A549 (cell line): ENCODE measurements around the gene RARG. TPM values are rescaled to one million over a fixed set of nuclear protein-coding genes. Genes with fewer than 3 reads are reported as not detected.

Source experiments
- ATAC-seq, 2 experiments: fragments of 200-7000 bp in 1 of 2; fragments of >200 bp in 1 of 2; cut with Nextera tagmentation in 1 of 2; cut with Tn5 transposase in 1 of 2; 3 replicates each; pipeline versions ENCODE4 v1.8.0 to v1.9.1; 2018 to 2020; ENCODE audit warnings: mild to moderate bottlenecking in 1 of 2, moderate library complexity in 1 of 2
- CTCF ChIA-PET: fragments of 300-600 bp; sonication (Branson Sonifier 250); formaldehyde crosslinking; extraction: SDS; loops from one replicate; lab custom pipeline; 2021; ENCODE audit warnings: antibody characterized with exemption, inconsistent platforms; lab: Yijun Ruan, JAX
- POLR2A ChIA-PET: fragments of 350-600 bp; formaldehyde crosslinking; extraction: SDS; loops from one replicate; lab custom pipeline; 2021; ENCODE audit warnings: antibody characterized with exemption, inconsistent platforms; lab: Yijun Ruan, JAX
- DNase-seq, 2 experiments: peaks; one replicate each; pipeline versions ENCODE4 v3.0.0 to v3.0.0-alpha.2; 2011 to 2016; ENCODE audit warnings: low read depth in 1 of 2, low spot score in 1 of 2
- FAIRE-seq: peaks from 2 replicates; lab custom pipeline; 2011; peaks lifted over from hg19 to GRCh38; lab: Jason Lieb, UNC
- H3K27ac ChIP-seq, 2 experiments: fragments of >200 bp; sonication (Bioruptor Twin); formaldehyde crosslinking; 3 replicates each; pipeline ENCODE4 v1.5.1; 2016 to 2017
- H3K4me1 ChIP-seq: fragments of >200 bp; sonication (Bioruptor Twin); formaldehyde crosslinking; 3 replicates; pipeline ENCODE4 v1.6.1; 2016
- H3K4me2 ChIP-seq: fragments of >200 bp; sonication (Bioruptor Twin); formaldehyde crosslinking; 3 replicates; pipeline ENCODE4 v1.6.1; 2016
- H3K4me3 ChIP-seq: fragments of >200 bp; sonication (Bioruptor Twin); formaldehyde crosslinking; 3 replicates; pipeline ENCODE4 v1.5.1; 2016
- H3K9me3 ChIP-seq: fragments of >200 bp; sonication (Bioruptor Twin); formaldehyde crosslinking; 3 replicates; pipeline ENCODE4 v1.6.1; 2016
- BHLHE40 ChIP-seq: IDR thresholded peaks from 2 replicates; pipeline ENCODE4 v1.6.1; 2012; ENCODE audit warnings: low read depth, low read length, inconsistent platforms
- CBX8 ChIP-seq: fragments of 200-600 bp; sonication (generic); IDR thresholded peaks from 2 replicates; pipeline ENCODE4 v1.6.1; 2016
- CHD2 ChIP-seq: fragments of 150-350 bp; IDR thresholded peaks from 2 replicates; pipeline ENCODE4 v1.6.1; 2014; ENCODE audit warnings: low read length; ENCODE audit not compliant: partially characterized antibody
- CHD4 ChIP-seq: fragments of 200-600 bp; sonication (generic); IDR thresholded peaks from 2 replicates; pipeline ENCODE4 v1.6.1; 2016; ENCODE audit warnings: antibody characterized with exemption, mild to moderate bottlenecking, borderline replicate concordance
- EHF ChIP-seq: fragments of 250-450 bp; sonication (Bioruptor Pico); IDR thresholded peaks from 2 replicates; pipeline ENCODE4 v1.5.0; 2020; ENCODE audit warnings: mild to moderate bottlenecking
- EHMT2 ChIP-seq: fragments of 200-600 bp; sonication (generic); IDR thresholded peaks from 2 replicates; pipeline ENCODE4 v1.6.1; 2016; ENCODE audit warnings: antibody characterized with exemption, low read depth, mild to moderate bottlenecking, moderate library complexity
- ELK1 ChIP-seq: fragments of 150-350 bp; IDR thresholded peaks from 2 replicates; pipeline ENCODE4 v1.6.1; 2014; ENCODE audit warnings: low read depth, mild to moderate bottlenecking, low read length
- EP300 ChIP-seq, 2 experiments: fragments of >200 bp; sonication (Bioruptor Twin); formaldehyde crosslinking; IDR thresholded peaks; 2 replicates in 1 of 2; 3 replicates in 1 of 2; pipeline ENCODE4 v1.6.1; 2016 to 2017
- ESRRA ChIP-seq: fragments of 150-350 bp; IDR thresholded peaks from 2 replicates; pipeline ENCODE4 v1.6.1; 2014; ENCODE audit warnings: mild to moderate bottlenecking, low read length, borderline replicate concordance
- FOSB ChIP-seq: fragments of 250-450 bp; sonication (Bioruptor Pico); IDR thresholded peaks from 2 replicates; pipeline ENCODE4 v1.5.0; 2020; ENCODE audit warnings: mild to moderate bottlenecking, moderate library complexity
- FOSL2 ChIP-seq, 2 experiments: fragments of 450-650 bp in 1 of 2; fragments of >200 bp in 1 of 2; sonication (Bioruptor Twin) in 1 of 2; formaldehyde crosslinking; IDR thresholded peaks; 2 replicates each; pipeline versions ENCODE4 v1.5.0 to v1.6.1; 2016 to 2020; ENCODE audit warnings: mild to moderate bottlenecking in 1 of 2, moderate library complexity in 1 of 2
- FOXS1 ChIP-seq: fragments of 250-450 bp; sonication (Bioruptor Pico); IDR thresholded peaks from 2 replicates; pipeline ENCODE4 v1.5.0; 2020; ENCODE audit warnings: mild to moderate bottlenecking, moderate library complexity
- GATA3 ChIP-seq: IDR thresholded peaks from 2 replicates; pipeline ENCODE4 v1.6.1; 2012; ENCODE audit warnings: borderline replicate concordance
- HMGXB4 ChIP-seq: fragments of 250-450 bp; sonication (Bioruptor Pico); IDR thresholded peaks from 2 replicates; pipeline ENCODE4 v1.5.0; 2021; ENCODE audit warnings: mild to moderate bottlenecking, moderate library complexity, borderline replicate concordance
- HOXA7 ChIP-seq: fragments of 250-450 bp; sonication (Bioruptor Pico); IDR thresholded peaks from 2 replicates; pipeline ENCODE4 v1.5.0; 2020; ENCODE audit warnings: mild to moderate bottlenecking, moderate library complexity
- KDM1A ChIP-seq: fragments of 200-600 bp; sonication (generic); IDR thresholded peaks from 2 replicates; pipeline ENCODE4 v1.6.1; 2016; ENCODE audit warnings: low read depth, mild to moderate bottlenecking
- MAFK ChIP-seq: fragments of 450-650 bp; IDR thresholded peaks from 2 replicates; pipeline ENCODE4 v1.6.1; 2014; ENCODE audit not compliant: partially characterized antibody
- MAX ChIP-seq: IDR thresholded peaks from 2 replicates; pipeline ENCODE4 v1.6.1; 2012
- MAZ ChIP-seq: fragments of 150-350 bp; IDR thresholded peaks from 2 replicates; pipeline ENCODE4 v1.6.1; 2014; ENCODE audit warnings: antibody characterized with exemption, low read depth, low read length, borderline replicate concordance
- MYC ChIP-seq: IDR thresholded peaks from 2 replicates; pipeline ENCODE4 v1.6.1; 2012; ENCODE audit warnings: mild to moderate bottlenecking, inconsistent platforms, low read length, improper control_type of control experiment, borderline replicate concordance
- NPAS2 ChIP-seq: fragments of 250-450 bp; sonication (Bioruptor Pico); IDR thresholded peaks from 2 replicates; pipeline ENCODE4 v1.8.0; 2022; ENCODE audit warnings: mild to moderate bottlenecking, moderate library complexity, borderline replicate concordance
- NR3C1 ChIP-seq: fragments of >200 bp; sonication (Bioruptor Twin); formaldehyde crosslinking; IDR thresholded peaks from 3 replicates; pipeline ENCODE4 v1.6.1; 2017
- POLR2AphosphoS2 ChIP-seq: conservative IDR thresholded peaks from 2 replicates; pipeline ENCODE4 v1.6.1; 2012; ENCODE audit warnings: low read length, improper control_type of control experiment, inconsistent platforms
- RAD21 ChIP-seq, 2 experiments: fragments of >200 bp in 1 of 2; sonication (Bioruptor Twin) in 1 of 2; formaldehyde crosslinking in 1 of 2; IDR thresholded peaks in 1 of 2; conservative IDR thresholded peaks in 1 of 2; 2 replicates in 1 of 2; 3 replicates in 1 of 2; pipeline ENCODE4 v1.6.1; 2012 to 2018; ENCODE audit warnings: inconsistent platforms in 1 of 2
- RARB ChIP-seq: fragments of 250-450 bp; sonication (Bioruptor Pico); IDR thresholded peaks from 2 replicates; pipeline ENCODE4 v1.8.0; 2021; ENCODE audit warnings: mild to moderate bottlenecking, moderate library complexity
- RCOR1 ChIP-seq: fragments of 150-350 bp; IDR thresholded peaks from 2 replicates; pipeline ENCODE4 v1.6.1; 2014; ENCODE audit warnings: antibody characterized with exemption, low read length, low read depth
- RFX5 ChIP-seq: fragments of 450-650 bp; IDR thresholded peaks from 2 replicates; pipeline ENCODE4 v1.7.1; 2014; ENCODE audit warnings: antibody characterized with exemption, mild to moderate bottlenecking, moderate library complexity
- SREBF2 ChIP-seq: fragments of 450-650 bp; IDR thresholded peaks from 2 replicates; pipeline ENCODE4 v1.6.1; 2014; ENCODE audit warnings: mild to moderate bottlenecking, moderate library complexity
- TP53 ChIP-seq: fragments of 250-450 bp; sonication (Bioruptor Pico); IDR thresholded peaks from 2 replicates; pipeline ENCODE4 v1.5.0; 2021; ENCODE audit warnings: mild to moderate bottlenecking, moderate library complexity
- USF2 ChIP-seq: fragments of 450-650 bp; IDR thresholded peaks from 2 replicates; pipeline ENCODE4 v1.6.1; 2014; ENCODE audit warnings: antibody characterized with exemption
- ZFP36 ChIP-seq: fragments of 450-650 bp; IDR thresholded peaks from 2 replicates; pipeline ENCODE4 v1.6.1; 2014; ENCODE audit warnings: borderline replicate concordance; ENCODE audit not compliant: partially characterized antibody
- ZNF302 ChIP-seq: fragments of 250-450 bp; sonication (Bioruptor Pico); IDR thresholded peaks from 2 replicates; pipeline ENCODE4 v1.9.0; 2021; ENCODE audit warnings: inconsistent platforms, mild to moderate bottlenecking, moderate library complexity
- ZSCAN20 ChIP-seq: fragments of 250-450 bp; sonication (Bioruptor Pico); IDR thresholded peaks from 2 replicates; pipeline ENCODE4 v1.8.0; 2022; ENCODE audit warnings: mild to moderate bottlenecking, moderate library complexity
- WGBS: methylation state at CpG from one replicate; pipeline ENCODE4 v1.1.6; 2017; ENCODE audit errors: missing lambda C conversion rate; 5-methylcytosine and 5-hydroxymethylcytosine counted together
- polyA plus RNA-seq, 4 experiments: library from polyadenylated mRNA; depleted of rRNA in 3 of 4; stranded (reverse); fragments of >200 nt; fragmentation: RNase III in 1 of 4; extraction: RNeasy Plus Mini Kit Qiagen cat#74134 plus additional on column Dnase treatment in 1 of 4; gene quantifications; 2 replicates in 3 of 4; 3 replicates in 1 of 4; pipeline ENCODE4 v1.2.3, GENCODE V29; 2011 to 2017

RARG gene
- polyA plus RNA-seq, 2 of the 4 experiments (the other 2 are of a cell fraction) = 15.6 to 17.2 TPM

- no peak for ATAC-seq
- FAIRE-seq = no peak
- no peaks in the 10 kb centered on the region for H3K9me3 ChIP-seq
- ChIA-PET CTCF (interaction anchor here (0.9 to 36.2 kb wide), 7 partner anchors 10 to 154 kb away, joined by 3 to 1046 read pairs (median 163); partner anchors contain the start of genes CSAD, ITGB7, MYG1 and PFDN5), POLR2A (no interaction called here)
- WGBS = 67% methylated on average over 4 of the region's 4 CpGs
- H3K4me3 ChIP-seq = no peak overlapping the region
- H3K4me1 ChIP-seq = peaks cover 13% of the 10 kb centered on the region
- no peak for TF ChIP-seq FOSB (CRISPR knock-in tag)
- no peak for TF ChIP-seq RARB
- TF ChIP-seq GATA3 = no peak
- no peak for TF ChIP-seq FOSL2 (IDR thresholded peaks at IDR 0.05)
- TF ChIP-seq FOSL2 (CRISPR knock-in tag; IDR thresholded peaks at IDR 0.05) = no peak
- no peak for TF ChIP-seq MYC
- no peak for TF ChIP-seq EHMT2
- TF ChIP-seq USF2 = no peak
- TF ChIP-seq MAX = no peak
- TF ChIP-seq HOXA7 (CRISPR knock-in tag) = no peak
- no peak for TF ChIP-seq EHF (CRISPR knock-in tag)
- no peak for TF ChIP-seq CHD2
- TF ChIP-seq NR3C1 = no peak
- no peak for TF ChIP-seq ZSCAN20
- no peak for TF ChIP-seq RAD21 (conservative IDR thresholded peaks at IDR 0.05 in 1 of 2, IDR thresholded peaks at IDR 0.05 in 1 of 2)
- TF ChIP-seq BHLHE40 = no peak
- no peak for TF ChIP-seq FOXS1
- TF ChIP-seq POLR2AphosphoS2 = no peak
- no peak for TF ChIP-seq CBX8
- H3K4me2 ChIP-seq = no peak overlapping the region
- H3K27ac ChIP-seq = no peak overlapping the region
- DNase-seq = no peak
Observed at GRCh38 chr12:53201639-53202038, 30.4 kb downstream of the RARG start.

GRCh38 chr12:53201177-53201541, 30.9 kb downstream of the RARG start:
- H3K4me1 ChIP-seq = peaks cover 18% of the 10 kb centered on the region
- CTCF ChIA-PET = interaction anchor here (0.6 to 36.2 kb wide), 8 partner anchors 10 to 154 kb away, joined by 3 to 1046 read pairs (median 152); partner anchors contain the start of genes CSAD, ITGB7, MYG1 and PFDN5
- POLR2A ChIA-PET = no interaction called here
- TF ChIP-seq FOXS1 (no peak), CHD4 (no peak), HOXA7 (CRISPR knock-in tag) (no peak), RFX5 (no peak), ZNF302 (no peak), ZSCAN20 (no peak), ZFP36 (no peak), EP300 (IDR thresholded peaks at IDR 0.05) (no peak), NPAS2 (CRISPR knock-in tag) (no peak), EHMT2 (no peak), RCOR1 (no peak)
- H3K4me3 ChIP-seq = no peak overlapping the region
- DNase-seq = no peak
- H3K27ac ChIP-seq = no peak overlapping the region
- no peak overlapping the region for H3K4me2 ChIP-seq
- ATAC-seq = no peak
- 93% methylated on average over 1 of the region's 1 CpG for WGBS
- H3K9me3 ChIP-seq = no peaks in the 10 kb centered on the region
- FAIRE-seq = no peak

GRCh38 chr12:53200458-53201176, 31.4 kb downstream of the RARG start:
- Histone ChIP-seq H3K4me1 (peaks cover 21% of the 10 kb centered on the region), H3K4me3 (no peak overlapping the region), H3K27ac (no peak overlapping the region), H3K9me3 (no peaks in the 10 kb centered on the region), H3K4me2 (no peak overlapping the region)
- FAIRE-seq (no peak), ATAC-seq (no peak), DNase-seq (no peak)
- ChIA-PET POLR2A (no interaction called here), CTCF (interaction anchor here (0.6 to 36.2 kb wide), 10 partner anchors 11 to 153 kb away, joined by 3 to 1046 read pairs (median 74); partner anchors contain the start of genes AAAS, CSAD, ITGB7 and MYG1)
- 77% methylated on average over 10 of the region's 10 CpGs for WGBS
- TF ChIP-seq FOXS1 (no peak), HMGXB4 (no peak), KDM1A (no peak), BHLHE40 (no peak), SREBF2 (no peak), MAZ (no peak), ELK1 (no peak), ESRRA (no peak), TP53 (CRISPR knock-in tag) (no peak), MAFK (no peak)
